Measurements from ENCODE around the gene DYRK1A.
A peak's percentile ranks its signal among the peaks of the same experiment; 100 is the strongest.

Gene DYRK1A

GRCh38 chr21:37419228-37419906, 52.8 kb downstream of the DYRK1A start:
- DNase-seq = no peak

- DNase-seq = no peak
Measured at GRCh38 chr21:37421306-37421705, 54.7 kb downstream of the DYRK1A start.

- DNase-seq = no peak
Measured at GRCh38 chr21:37422382-37422781, 55.8 kb downstream of the DYRK1A start.

- DNase-seq = no peak
Measured at GRCh38 chr21:37423103-37423502, 56.5 kb downstream of the DYRK1A start.

GRCh38 chr21:37424396-37424795, 57.8 kb downstream of the DYRK1A start:
- no peak for DNase-seq

GRCh38 chr21:37425001-37425400, 58.4 kb downstream of the DYRK1A start:
- DNase-seq = no peak

GRCh38 chr21:37425684-37426083, 59.1 kb downstream of the DYRK1A start:
- no peak for DNase-seq

GRCh38 chr21:37427221-37427620, 60.6 kb downstream of the DYRK1A start:
- DNase-seq = no peak

- DNase-seq = no peak
Measured at GRCh38 chr21:37429356-37429755, 62.8 kb downstream of the DYRK1A start.

- no peak for DNase-seq
Measured at GRCh38 chr21:37430184-37430821, 63.7 kb downstream of the DYRK1A start.

GRCh38 chr21:37431243-37431642, 64.7 kb downstream of the DYRK1A start:
- no peak for DNase-seq

- no peak for DNase-seq
Measured at GRCh38 chr21:37432710-37433455, 66.3 kb downstream of the DYRK1A start.

- no peak for DNase-seq
Measured at GRCh38 chr21:37433456-37433840, 66.9 kb downstream of the DYRK1A start.

- DNase-seq = peak; percentile 84
Measured at GRCh38 chr21:37435120-37435519, 68.5 kb downstream of the DYRK1A start.

- DNase-seq = no peak
Measured at GRCh38 chr21:37435711-37436110, 69.1 kb downstream of the DYRK1A start.

GRCh38 chr21:37436174-37436573, 69.6 kb downstream of the DYRK1A start:
- no peak for DNase-seq

- no peak for DNase-seq
Measured at GRCh38 chr21:37437376-37438080, 71.0 kb downstream of the DYRK1A start.

- no peak for DNase-seq
Measured at GRCh38 chr21:37443683-37444082, 77.1 kb downstream of the DYRK1A start.

GRCh38 chr21:37445228-37445627, 78.7 kb downstream of the DYRK1A start:
- no peak for DNase-seq

GRCh38 chr21:37446552-37446951, 80.0 kb downstream of the DYRK1A start:
- no peak for DNase-seq

GRCh38 chr21:37447288-37447936, 80.8 kb downstream of the DYRK1A start:
- DNase-seq = no peak

GRCh38 chr21:37449302-37449937, 82.8 kb downstream of the DYRK1A start:
- DNase-seq = no peak
